WERI-Rb-1 (cell line): ENCODE data around the gene SPAG6.

Experiments
- DNase-seq: peaks from one replicate; pipeline ENCODE4 v3.0.0-alpha.2; 2020
- H3K27ac ChIP-seq: fragments of 250-450 bp; sonication (Bioruptor Pico); 2 replicates; pipeline ENCODE4 v1.5.1; 2020; ENCODE audit warnings: mild to moderate bottlenecking, moderate library complexity
- H3K27me3 ChIP-seq: fragments of 250-450 bp; sonication (Bioruptor Pico); 2 replicates; pipeline ENCODE4 v1.5.1; 2021; ENCODE audit warnings: mild to moderate bottlenecking, low read depth, moderate library complexity; ENCODE audit not compliant: insufficient read depth, severe bottlenecking
- H3K36me3 ChIP-seq: fragments of 250-450 bp; sonication (Bioruptor Pico); 2 replicates; pipeline ENCODE4 v1.5.1; 2020; ENCODE audit warnings: mild to moderate bottlenecking, moderate library complexity
- H3K4me3 ChIP-seq: 2 replicates; pipeline ENCODE4 v1.5.1; 2011; ENCODE audit warnings: low read depth, mild to moderate bottlenecking, control low read depth, low read length
- H3K9me3 ChIP-seq: fragments of 250-450 bp; sonication (Bioruptor Pico); 2 replicates; pipeline ENCODE4 v1.5.1; 2021; ENCODE audit warnings: mild to moderate bottlenecking, moderate library complexity; ENCODE audit not compliant: severe bottlenecking
- TF ChIP-seq, protein P1 (sequence below): IDR thresholded peaks from 2 replicates; pipeline ENCODE4 v1.5.1; 2011; ENCODE audit warnings: low read depth, mild to moderate bottlenecking, control low read depth, inconsistent platforms, low read length

Gene SPAG6

DNA sequence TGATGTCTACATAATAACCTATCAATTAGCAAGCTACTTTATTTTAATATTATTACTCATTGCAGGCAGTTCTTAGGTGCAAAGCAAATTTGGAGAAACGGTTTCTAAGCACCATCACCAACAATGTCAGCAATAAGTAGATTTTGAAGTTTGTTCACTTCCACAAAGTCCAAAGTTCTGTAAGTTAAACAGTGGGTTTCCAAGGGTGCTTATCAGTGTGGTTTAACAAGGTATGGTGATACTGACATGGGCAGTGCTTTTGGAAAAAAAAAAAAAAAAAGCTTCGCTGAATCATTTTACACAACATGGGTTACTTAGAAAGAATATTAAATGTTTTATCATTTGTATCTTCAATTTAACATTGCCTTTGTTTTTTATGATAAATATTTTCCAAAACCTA lies 101.8 kb downstream of the SPAG6 start:
- no peaks in the 10 kb centered on the region for H3K27me3 ChIP-seq
- TF ChIP-seq, protein P1, sequence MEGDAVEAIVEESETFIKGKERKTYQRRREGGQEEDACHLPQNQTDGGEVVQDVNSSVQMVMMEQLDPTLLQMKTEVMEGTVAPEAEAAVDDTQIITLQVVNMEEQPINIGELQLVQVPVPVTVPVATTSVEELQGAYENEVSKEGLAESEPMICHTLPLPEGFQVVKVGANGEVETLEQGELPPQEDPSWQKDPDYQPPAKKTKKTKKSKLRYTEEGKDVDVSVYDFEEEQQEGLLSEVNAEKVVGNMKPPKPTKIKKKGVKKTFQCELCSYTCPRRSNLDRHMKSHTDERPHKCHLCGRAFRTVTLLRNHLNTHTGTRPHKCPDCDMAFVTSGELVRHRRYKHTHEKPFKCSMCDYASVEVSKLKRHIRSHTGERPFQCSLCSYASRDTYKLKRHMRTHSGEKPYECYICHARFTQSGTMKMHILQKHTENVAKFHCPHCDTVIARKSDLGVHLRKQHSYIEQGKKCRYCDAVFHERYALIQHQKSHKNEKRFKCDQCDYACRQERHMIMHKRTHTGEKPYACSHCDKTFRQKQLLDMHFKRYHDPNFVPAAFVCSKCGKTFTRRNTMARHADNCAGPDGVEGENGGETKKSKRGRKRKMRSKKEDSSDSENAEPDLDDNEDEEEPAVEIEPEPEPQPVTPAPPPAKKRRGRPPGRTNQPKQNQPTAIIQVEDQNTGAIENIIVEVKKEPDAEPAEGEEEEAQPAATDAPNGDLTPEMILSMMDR: no peak
- H3K4me3 ChIP-seq: no peak overlapping the region
- H3K36me3 ChIP-seq: no peaks in the 10 kb centered on the region
- no peaks in the 10 kb centered on the region for H3K9me3 ChIP-seq
- H3K27ac ChIP-seq: no peak overlapping the region
- no peak for DNase-seq

DNA sequence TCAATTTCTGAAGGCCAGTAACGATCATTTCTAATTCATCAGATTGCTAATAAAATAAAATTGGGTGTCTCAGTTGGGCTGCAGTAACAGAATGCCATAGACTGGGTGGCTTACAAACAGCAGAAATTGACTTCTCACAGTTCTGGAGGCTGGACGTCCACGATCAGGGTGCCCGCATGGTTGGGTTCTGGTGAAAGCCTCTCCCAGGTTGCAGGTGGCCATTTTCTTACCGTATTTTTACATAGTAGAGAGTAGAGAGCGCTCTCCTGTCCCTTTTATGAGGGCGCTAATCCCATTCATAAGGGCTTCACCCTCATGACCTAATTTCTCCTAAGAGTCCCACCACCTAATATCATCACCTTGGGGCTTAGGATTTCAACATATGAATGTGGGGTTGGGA lies 106.0 kb downstream of the SPAG6 start:
- Histone ChIP-seq H3K27me3 (no peaks in the 10 kb centered on the region), H3K36me3 (no peaks in the 10 kb centered on the region), H3K27ac (no peak overlapping the region), H3K4me3 (no peak overlapping the region), H3K9me3 (no peaks in the 10 kb centered on the region)
- DNase-seq: no peak
- TF ChIP-seq, protein P1: no peak

DNA sequence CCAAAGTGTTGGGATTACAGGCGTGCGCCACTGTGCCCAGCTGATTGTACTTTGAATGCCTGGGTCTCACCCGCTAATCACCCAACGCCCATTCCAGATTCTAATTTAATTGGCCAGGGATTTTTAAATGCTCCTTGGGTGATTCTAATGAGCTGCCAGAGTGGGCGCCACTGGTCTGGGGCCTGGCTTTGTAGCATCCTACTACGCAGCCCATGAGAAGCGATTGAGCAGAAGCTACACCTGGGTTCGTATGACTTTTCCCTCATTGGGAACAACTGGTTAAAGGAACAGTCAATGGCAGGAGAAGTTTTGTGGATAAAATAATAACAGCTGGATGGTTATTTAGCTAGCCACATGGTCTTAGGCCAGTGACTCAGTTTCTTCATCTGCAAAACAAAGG lies 108.0 kb downstream of the SPAG6 start:
- no peak for DNase-seq
- H3K27ac ChIP-seq: no peak overlapping the region
- H3K36me3 ChIP-seq: no peaks in the 10 kb centered on the region
- no peaks in the 10 kb centered on the region for H3K27me3 ChIP-seq
- H3K9me3 ChIP-seq: no peaks in the 10 kb centered on the region
- H3K4me3 ChIP-seq: no peak overlapping the region
- TF ChIP-seq, protein P1: no peak

DNA sequence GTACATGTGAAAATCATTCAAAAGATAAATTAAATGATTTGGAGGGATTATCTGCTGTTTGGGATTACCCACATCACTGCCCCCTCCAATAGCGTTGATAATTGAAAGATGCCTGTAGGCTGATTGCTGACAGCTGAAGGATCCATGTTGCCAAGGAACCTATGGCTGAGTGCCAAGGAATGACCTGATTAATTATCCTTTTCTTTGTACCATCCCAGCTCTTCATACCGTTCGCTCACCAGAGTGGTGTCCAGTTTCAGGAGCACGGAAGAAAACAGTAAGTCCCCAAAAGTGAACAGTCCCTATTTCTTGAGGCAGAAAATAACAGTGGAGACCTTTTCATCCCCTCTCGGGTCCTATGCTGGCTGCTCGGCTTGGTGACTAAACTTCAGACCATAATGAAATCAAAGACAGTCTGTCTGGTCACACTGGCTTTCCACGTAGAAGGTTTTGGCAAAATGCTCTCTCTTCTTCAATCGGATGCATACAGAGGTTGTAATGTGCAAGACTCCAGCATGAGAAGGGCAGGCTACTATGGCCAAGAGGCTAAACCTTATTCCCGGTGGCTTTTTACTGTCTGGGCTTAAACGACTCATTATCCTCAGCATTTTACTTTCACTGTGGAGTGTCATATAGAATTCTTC lies 108.8 kb downstream of the SPAG6 start:
- Histone ChIP-seq H3K27me3 (no peaks in the 10 kb centered on the region), H3K4me3 (no peak overlapping the region), H3K27ac (no peak overlapping the region), H3K9me3 (no peaks in the 10 kb centered on the region), H3K36me3 (no peaks in the 10 kb centered on the region)
- TF ChIP-seq, protein P1: no peak
- no peak for DNase-seq

DNA sequence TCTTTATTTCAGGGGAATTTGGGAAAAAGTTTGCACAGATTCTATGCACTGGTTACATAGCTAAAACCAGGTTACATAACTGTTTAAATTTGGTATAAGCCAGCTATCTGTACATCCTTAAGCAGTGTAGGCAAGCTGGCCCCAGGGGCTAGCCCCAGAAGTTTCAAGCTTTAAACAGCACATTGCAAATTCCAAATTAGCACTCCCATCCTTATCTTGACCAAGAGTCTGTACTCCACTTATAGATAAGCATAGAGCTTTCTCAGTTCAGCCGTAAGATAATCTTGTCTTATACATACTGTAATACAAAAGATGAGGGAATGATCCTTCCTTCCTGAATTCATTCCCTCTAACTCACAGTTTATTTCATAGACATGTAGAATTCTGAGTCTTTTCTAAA lies 109.3 kb downstream of the SPAG6 start:
- no peak for DNase-seq
- no peaks in the 10 kb centered on the region for H3K27me3 ChIP-seq
- H3K27ac ChIP-seq: no peak overlapping the region
- H3K4me3 ChIP-seq: no peak overlapping the region
- H3K9me3 ChIP-seq: no peaks in the 10 kb centered on the region
- no peaks in the 10 kb centered on the region for H3K36me3 ChIP-seq
- TF ChIP-seq, protein P1: no peak
